Measurements from ENCODE around the gene TMA7B. TPM values are rescaled to one million over a fixed set of nuclear protein-coding genes. Genes with fewer than 3 reads are reported as not detected.

TMA7B gene
- total RNA-seq, 4 donors from 2014 or later: not detected

- peaks cover 0 to 7% of the 10 kb centered on the region in 2 donors for H3K4me1 ChIP-seq
- no peak overlapping the region for H3K27ac ChIP-seq
- intact Hi-C loops (cut with DNase I; ENCODE audit: low total_unique reads) (no loop called here), in situ Hi-C loops (cut with MboI; ENCODE audit: low sequenced_read_pairs in 4 of 4) (no loop called here)
- no peaks in the 10 kb centered on the region for H3K36me3 ChIP-seq
- H3K27me3 ChIP-seq: peaks cover 12 to 18% (median 13%) of the 10 kb centered on the region in 3 donors
- H3K9me3 ChIP-seq: no peaks in the 10 kb centered on the region
- ATAC-seq (no peak), DNase-seq (no peak)
- TF ChIP-seq CTCF (IDR thresholded peaks at IDR 0.05 in 4 of 5, conservative IDR thresholded peaks at IDR 0.05 in 1 of 5) (no peak), POLR2A (IDR thresholded peaks at IDR 0.05) (no peak)
- H3K4me3 ChIP-seq: no peak overlapping the region
Measured at GRCh38 chr22:39970742-39971141, 10.5 kb downstream of the TMA7B start.

- no peak overlapping the region for H3K4me3 ChIP-seq
- TF ChIP-seq POLR2A (IDR thresholded peaks at IDR 0.05) (no peak), CTCF (IDR thresholded peaks at IDR 0.05 in 4 of 5, conservative IDR thresholded peaks at IDR 0.05 in 1 of 5) (no peak)
- H3K9me3 ChIP-seq: no peaks in the 10 kb centered on the region
- peaks cover 0 to 7% of the 10 kb centered on the region in 2 donors for H3K4me1 ChIP-seq
- DNase-seq (no peak), ATAC-seq (no peak)
- H3K27me3 ChIP-seq: peaks cover 13 to 30% (median 18%) of the 10 kb centered on the region in 3 donors
- in situ Hi-C loops (cut with MboI; ENCODE audit: low sequenced_read_pairs in 4 of 4): no loop called here
- intact Hi-C loops (cut with DNase I; ENCODE audit: low total_unique reads): no loop called here
- no peak overlapping the region for H3K27ac ChIP-seq
- H3K36me3 ChIP-seq: no peaks in the 10 kb centered on the region
Measured at GRCh38 chr22:39972641-39973040, 12.4 kb downstream of the TMA7B start.

GRCh38 chr22:39973656-39974055 lies 13.5 kb downstream of the TMA7B start:
- Histone ChIP-seq H3K4me1 (peaks cover 0 to 5% of the 10 kb centered on the region in 2 donors), H3K27me3 (peaks cover 13 to 37% (median 18%) of the 10 kb centered on the region in 3 donors), H3K27ac (no peak overlapping the region), H3K4me3 (no peak overlapping the region), H3K36me3 (no peaks in the 10 kb centered on the region), H3K9me3 (no peaks in the 10 kb centered on the region)
- ATAC-seq (no peak), DNase-seq (no peak)
- TF ChIP-seq POLR2A (IDR thresholded peaks at IDR 0.05) (no peak), CTCF (IDR thresholded peaks at IDR 0.05 in 4 of 5, conservative IDR thresholded peaks at IDR 0.05 in 1 of 5) (no peak)
- in situ Hi-C loops (cut with MboI; ENCODE audit: low sequenced_read_pairs in 4 of 4) (no loop called here), intact Hi-C loops (cut with DNase I; ENCODE audit: low total_unique reads) (no loop called here)

- Histone ChIP-seq H3K27ac (no peak overlapping the region), H3K4me3 (no peak overlapping the region), H3K27me3 (peaks cover 13 to 41% (median 18%) of the 10 kb centered on the region in 3 donors), H3K9me3 (no peaks in the 10 kb centered on the region), H3K36me3 (no peaks in the 10 kb centered on the region), H3K4me1 (peaks cover 0 to under 1% of the 10 kb centered on the region in 2 donors)
- intact Hi-C loops (cut with DNase I; ENCODE audit: low total_unique reads): no loop called here
- DNase-seq (no peak), ATAC-seq (no peak)
- in situ Hi-C loops (cut with MboI; ENCODE audit: low sequenced_read_pairs in 4 of 4): no loop called here
- TF ChIP-seq CTCF (IDR thresholded peaks at IDR 0.05 in 4 of 5, conservative IDR thresholded peaks at IDR 0.05 in 1 of 5): no peak
- no peak for TF ChIP-seq POLR2A (IDR thresholded peaks at IDR 0.05)
Measured at GRCh38 chr22:39974065-39974464, 13.9 kb downstream of the TMA7B start.

- Histone ChIP-seq H3K27me3 (peaks cover 1 to 28% (median 6%) of the 10 kb centered on the region in 3 donors), H3K4me3 (no peak overlapping the region), H3K4me1 (no peaks in the 10 kb centered on the region), H3K27ac (no peak overlapping the region), H3K36me3 (no peaks in the 10 kb centered on the region), H3K9me3 (no peaks in the 10 kb centered on the region)
- no peak for TF ChIP-seq CTCF (IDR thresholded peaks at IDR 0.05 in 4 of 5, conservative IDR thresholded peaks at IDR 0.05 in 1 of 5)
- TF ChIP-seq POLR2A (IDR thresholded peaks at IDR 0.05): no peak
- DNase-seq: no peak
- in situ Hi-C loops (cut with MboI; ENCODE audit: low sequenced_read_pairs in 4 of 4): no loop called here
- intact Hi-C loops (cut with DNase I; ENCODE audit: low total_unique reads): no loop called here
- no peak for ATAC-seq
Measured at GRCh38 chr22:39979048-39979447, 18.9 kb downstream of the TMA7B start.

Data from gastrocnemius medialis (tissue), 4 donors.